HL-60 (cell line): ENCODE measurements around the gene IL13.

Source experiments
- DNase-seq, 2 experiments: peaks; one replicate each; pipeline ENCODE4 v3.0.0-alpha.2; 2010 to 2020; ENCODE audit warnings: low read depth in 1 of 2, low spot score in 1 of 2
- H3K27ac ChIP-seq: fragments of 250-450 bp; sonication (Bioruptor Pico); replicated peaks from 2 replicates; pipeline ENCODE4 v1.5.1; 2020; ENCODE audit warnings: mild to moderate bottlenecking, moderate library complexity
- H3K27me3 ChIP-seq: fragments of 250-450 bp; sonication (Bioruptor Pico); 2 replicates; pipeline ENCODE4 v1.5.1; 2021; ENCODE audit warnings: mild to moderate bottlenecking, moderate library complexity; ENCODE audit not compliant: insufficient read depth, poor library complexity, severe bottlenecking
- H3K4me3 ChIP-seq: replicated peaks from 2 replicates; pipeline ENCODE4 v1.5.1; 2011; ENCODE audit warnings: mild to moderate bottlenecking, control low read depth, low read length; ENCODE audit not compliant: insufficient read depth
- CTCF ChIP-seq: IDR thresholded peaks from one replicate; pipeline ENCODE4 v1.5.1; 2011; ENCODE audit warnings: low read length, control low read depth, inconsistent platforms; ENCODE audit not compliant: insufficient read depth
- GABPA ChIP-seq: IDR thresholded peaks from 2 replicates; pipeline ENCODE4 v1.6.1; 2012; ENCODE audit warnings: low read depth
- POLR2AphosphoS5 ChIP-seq: IDR thresholded peaks from 2 replicates; pipeline ENCODE4 v1.6.1; 2012; ENCODE audit warnings: low read depth
- SPI1 ChIP-seq: IDR thresholded peaks from 2 replicates; pipeline ENCODE4 v1.6.1; 2012; ENCODE audit warnings: low read depth, mild to moderate bottlenecking, borderline replicate concordance
- TF ChIP-seq, protein P1 (sequence below): IDR thresholded peaks from 2 replicates; pipeline ENCODE4 v1.6.1; 2012; ENCODE audit warnings: low read depth; ENCODE audit not compliant: insufficient replicate concordance

The IL13 gene

DNA sequence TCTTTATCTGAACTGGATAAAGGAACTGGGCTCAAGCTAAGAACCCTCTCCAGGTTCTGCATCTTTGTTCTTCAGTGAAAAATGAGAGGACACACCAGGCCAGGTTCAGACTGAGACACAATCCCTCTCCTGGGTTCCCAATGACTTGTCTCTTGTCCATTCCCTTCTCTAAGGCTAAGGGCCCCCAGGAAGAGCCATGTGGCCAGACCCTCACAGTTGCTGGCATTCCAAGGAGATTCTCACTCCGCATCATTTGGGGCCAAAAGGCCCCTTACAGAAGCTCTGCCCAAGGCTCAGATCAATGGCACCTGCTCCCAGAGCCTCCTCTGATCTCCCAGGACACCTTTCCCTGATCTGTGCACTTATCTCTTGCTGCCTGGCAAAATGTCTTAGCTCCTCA lies 20.8 kb downstream of the IL13 start:
- DNase-seq, result no peak
- TF ChIP-seq SPI1, result no peak
- no peak for TF ChIP-seq POLR2AphosphoS5
- TF ChIP-seq, protein P1, sequence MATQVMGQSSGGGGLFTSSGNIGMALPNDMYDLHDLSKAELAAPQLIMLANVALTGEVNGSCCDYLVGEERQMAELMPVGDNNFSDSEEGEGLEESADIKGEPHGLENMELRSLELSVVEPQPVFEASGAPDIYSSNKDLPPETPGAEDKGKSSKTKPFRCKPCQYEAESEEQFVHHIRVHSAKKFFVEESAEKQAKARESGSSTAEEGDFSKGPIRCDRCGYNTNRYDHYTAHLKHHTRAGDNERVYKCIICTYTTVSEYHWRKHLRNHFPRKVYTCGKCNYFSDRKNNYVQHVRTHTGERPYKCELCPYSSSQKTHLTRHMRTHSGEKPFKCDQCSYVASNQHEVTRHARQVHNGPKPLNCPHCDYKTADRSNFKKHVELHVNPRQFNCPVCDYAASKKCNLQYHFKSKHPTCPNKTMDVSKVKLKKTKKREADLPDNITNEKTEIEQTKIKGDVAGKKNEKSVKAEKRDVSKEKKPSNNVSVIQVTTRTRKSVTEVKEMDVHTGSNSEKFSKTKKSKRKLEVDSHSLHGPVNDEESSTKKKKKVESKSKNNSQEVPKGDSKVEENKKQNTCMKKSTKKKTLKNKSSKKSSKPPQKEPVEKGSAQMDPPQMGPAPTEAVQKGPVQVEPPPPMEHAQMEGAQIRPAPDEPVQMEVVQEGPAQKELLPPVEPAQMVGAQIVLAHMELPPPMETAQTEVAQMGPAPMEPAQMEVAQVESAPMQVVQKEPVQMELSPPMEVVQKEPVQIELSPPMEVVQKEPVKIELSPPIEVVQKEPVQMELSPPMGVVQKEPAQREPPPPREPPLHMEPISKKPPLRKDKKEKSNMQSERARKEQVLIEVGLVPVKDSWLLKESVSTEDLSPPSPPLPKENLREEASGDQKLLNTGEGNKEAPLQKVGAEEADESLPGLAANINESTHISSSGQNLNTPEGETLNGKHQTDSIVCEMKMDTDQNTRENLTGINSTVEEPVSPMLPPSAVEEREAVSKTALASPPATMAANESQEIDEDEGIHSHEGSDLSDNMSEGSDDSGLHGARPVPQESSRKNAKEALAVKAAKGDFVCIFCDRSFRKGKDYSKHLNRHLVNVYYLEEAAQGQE, result no peak
- no peak for TF ChIP-seq GABPA
- no peak for TF ChIP-seq CTCF
- no peak overlapping the region for H3K4me3 ChIP-seq

GRCh38 chr5:132679166-132679565 lies 21.2 kb downstream of the IL13 start:
- Histone ChIP-seq H3K27ac (no peak overlapping the region), H3K27me3 (no peaks in the 10 kb centered on the region), H3K4me3 (no peak overlapping the region)
- no peak for DNase-seq
- TF ChIP-seq, protein P1, result no peak

More for the DNA sequence above, 20.8 kb downstream of the IL13 start:
- Histone ChIP-seq H3K27me3 (no peaks in the 10 kb centered on the region), H3K27ac (no peak overlapping the region)

GRCh38 chr5:132679717-132680380 lies 21.9 kb downstream of the IL13 start:
- no peaks in the 10 kb centered on the region for H3K27me3 ChIP-seq
- no peak overlapping the region for H3K4me3 ChIP-seq
- H3K27ac ChIP-seq, result no peak overlapping the region
- DNase-seq, result no peak
- TF ChIP-seq CTCF (no peak), SPI1 (no peak), POLR2AphosphoS5 (no peak), GABPA (no peak)
- TF ChIP-seq, protein P1, result no peak
